Liver (tissue), 10 donors: ENCODE measurements around the gene CASP8AP2. TPM values are rescaled to one million over a fixed set of nuclear protein-coding genes. Genes with fewer than 3 reads are reported as not detected.

ENCODE experiments used
- DNase-seq: peaks from one replicate; pipeline ENCODE4 v3.0.0-alpha.2; 2017; ENCODE audit warnings: low spot score
- H3K27ac ChIP-seq, 2 donors: one replicate each; pipeline ENCODE4 v1.7.0; 2013; ENCODE audit warnings: inconsistent platforms in 2 of 2, low read length in 2 of 2, control low read depth in 1 of 2, low read depth in 1 of 2, mild to moderate bottlenecking in 1 of 2
- H3K27me3 ChIP-seq, 4 donors: one replicate each; pipeline versions ENCODE4 v1.6.1 to v1.7.0; 2013; ENCODE audit warnings: low read length in 3 of 4, inconsistent platforms in 1 of 4, mild to moderate bottlenecking in 1 of 4, moderate library complexity in 1 of 4; ENCODE audit not compliant: control insufficient read depth in 4 of 4, insufficient read depth in 4 of 4
- H3K36me3 ChIP-seq, 4 donors: one replicate each; pipeline versions ENCODE4 v1.6.1 to v1.7.0; 2013; ENCODE audit warnings: low read length in 3 of 4, mild to moderate bottlenecking in 3 of 4, low read depth in 1 of 4, moderate library complexity in 1 of 4; ENCODE audit not compliant: control insufficient read depth in 4 of 4, insufficient read depth in 3 of 4
- H3K4me1 ChIP-seq, 4 donors: one replicate each; pipeline versions ENCODE4 v1.6.1 to v1.7.0; 2013; ENCODE audit warnings: low read length in 3 of 4, mild to moderate bottlenecking in 3 of 4, moderate library complexity in 1 of 4; ENCODE audit not compliant: control insufficient read depth in 4 of 4, insufficient read depth in 4 of 4
- H3K4me3 ChIP-seq, 3 donors: one replicate each; pipeline versions ENCODE4 v1.6.1 to v1.7.0; 2013; ENCODE audit warnings: low read length in 3 of 3, control low read depth in 1 of 3, low read depth in 1 of 3, mild to moderate bottlenecking in 1 of 3
- H3K9ac ChIP-seq, 2 donors: one replicate each; pipeline ENCODE4 v1.7.0; 2013; ENCODE audit warnings: low read length in 2 of 2, mild to moderate bottlenecking in 2 of 2, moderate library complexity in 2 of 2, control low read depth in 1 of 2, low read depth in 1 of 2
- H3K9me3 ChIP-seq, 4 donors: one replicate each; pipeline versions ENCODE4 v1.6.1 to v1.7.0; 2013; ENCODE audit warnings: low read length in 3 of 4; ENCODE audit not compliant: control insufficient read depth in 4 of 4
- CTCF ChIP-seq: fragments of 150-350 bp; IDR thresholded peaks from 2 replicates; pipeline ENCODE4 v1.5.1; 2017; ENCODE audit warnings: improper control_type of control experiment, low read depth, low read length; ENCODE audit not compliant: missing input control
- EGR1 ChIP-seq, 2 donors: IDR thresholded peaks; 2 replicates each; pipeline ENCODE4 v1.6.1; 2016 to 2018; ENCODE audit warnings: antibody characterized with exemption in 2 of 2, low read depth in 2 of 2
- FOXA1 ChIP-seq: IDR thresholded peaks from 2 replicates; pipeline ENCODE4 v1.6.1; 2016; ENCODE audit warnings: antibody characterized with exemption
- GABPA ChIP-seq, 2 donors: IDR thresholded peaks in 1 of 2; conservative IDR thresholded peaks in 1 of 2; 2 replicates each; pipeline ENCODE4 v1.6.1; 2016; ENCODE audit warnings: antibody characterized with exemption in 2 of 2, mild to moderate bottlenecking in 1 of 2, moderate library complexity in 1 of 2
- HNF4A ChIP-seq, 2 donors: conservative IDR thresholded peaks; 2 replicates each; pipeline ENCODE4 v1.6.1; 2016; ENCODE audit warnings: antibody characterized with exemption in 2 of 2, mild to moderate bottlenecking in 2 of 2
- JUND ChIP-seq, 2 donors: IDR thresholded peaks; 2 replicates each; pipeline ENCODE4 v1.6.1; 2016; ENCODE audit warnings: antibody characterized with exemption in 2 of 2
- NR2F2 ChIP-seq: IDR thresholded peaks from 2 replicates; pipeline ENCODE4 v1.6.1; 2016; ENCODE audit warnings: antibody characterized with exemption
- RAD21 ChIP-seq, 2 donors: IDR thresholded peaks; 2 replicates each; pipeline ENCODE4 v1.6.1; 2016; ENCODE audit warnings: antibody characterized with exemption in 2 of 2, mild to moderate bottlenecking in 2 of 2
- REST ChIP-seq: IDR thresholded peaks from 2 replicates; pipeline ENCODE4 v1.6.1; 2016; ENCODE audit warnings: antibody characterized with exemption, mild to moderate bottlenecking
- TAF1 ChIP-seq: conservative IDR thresholded peaks from 2 replicates; pipeline ENCODE4 v1.6.1; 2016; ENCODE audit warnings: antibody characterized with exemption, mild to moderate bottlenecking
- ZBTB33 ChIP-seq: IDR thresholded peaks from 2 replicates; pipeline ENCODE4 v1.6.1; 2016; ENCODE audit warnings: antibody characterized with exemption
- WGBS: extraction: QIAGEN DNeasy Blood & Tissue Kit; methylation state at CpG from one replicate; pipeline ENCODE4 v1.1.7; 2013; 5-methylcytosine and 5-hydroxymethylcytosine counted together
- polyA plus RNA-seq, 2 donors: library from polyadenylated mRNA; stranded (reverse) in 1 of 2; unstranded in 1 of 2; fragments of 200-250 nt in 1 of 2; fragments of >200 nt in 1 of 2; fragmentation: Nextera tagmentation in 1 of 2; extraction: Ambion mirVana in 1 of 2; gene quantifications; one replicate each; pipeline versions ENCODE4 v1.2.1 to v1.2.3, GENCODE V29; 2013 to 2015
- small RNA-seq: library from RNA; depleted of rRNA; stranded (forward); fragments of <200 nt; gene quantifications from one replicate; pipeline ENCODE3, GENCODE V24; 2014
- total RNA-seq, 2 donors: library from RNA; depleted of rRNA; stranded (reverse); fragments of >200 nt; gene quantifications; one replicate each; pipeline ENCODE4 v1.2.3, GENCODE V29; 2014
- TF ChIP-seq, protein P1 (sequence below): IDR thresholded peaks from 2 replicates; pipeline ENCODE4 v1.6.1; 2016; ENCODE audit warnings: antibody characterized with exemption
- donor health status: healthy.
- donor health status: healthy.
- donor health status: healthy.
- donor health status: healthy.
- donor health status: healthy.

Gene CASP8AP2
- total and polyA plus RNA-seq, 4 donors, result 1.9 to 12.2 (median 7.1) TPM

DNA sequence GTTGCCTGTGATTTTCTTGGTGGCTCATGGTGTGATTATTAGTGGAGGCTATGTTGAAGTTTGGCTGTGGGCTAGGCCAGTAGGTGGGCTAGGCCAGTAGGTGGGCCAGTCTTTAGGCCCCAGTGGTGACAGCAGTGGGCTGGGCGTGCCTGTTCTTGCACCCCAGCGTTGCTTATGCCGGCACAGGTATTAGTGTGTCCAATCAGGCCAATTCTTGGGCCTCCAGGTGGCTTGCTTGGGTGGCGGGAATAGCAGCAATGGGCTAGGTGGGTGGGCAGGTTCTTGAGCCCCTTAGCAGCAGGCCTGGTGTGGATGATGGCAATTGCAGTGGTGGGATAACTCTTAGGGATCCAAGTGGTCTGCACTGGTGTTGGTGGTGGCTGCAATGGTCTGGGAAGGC, 87.5 kb downstream of the CASP8AP2 start:
- no peak overlapping the region for H3K9ac ChIP-seq
- DNase-seq, result no peak
- no peaks in the 10 kb centered on the region for H3K36me3 ChIP-seq
- H3K27me3 ChIP-seq, result no peaks in the 10 kb centered on the region
- WGBS, result 90% methylated on average over 4 of the region's 4 CpGs
- no peak overlapping the region for H3K27ac ChIP-seq
- peaks cover 0 to 4% (median 2%) of the 10 kb centered on the region in 4 donors for H3K9me3 ChIP-seq
- no peak overlapping the region for H3K4me3 ChIP-seq
- no peaks in the 10 kb centered on the region for H3K4me1 ChIP-seq
- TF ChIP-seq TAF1, result no peak
- TF ChIP-seq ZBTB33, result no peak
- no peak for TF ChIP-seq HNF4A (conservative IDR thresholded peaks at IDR 0.05)

GRCh38 chr6:89917801-89918366, 88.2 kb downstream of the CASP8AP2 start:
- Histone ChIP-seq H3K9me3 (peaks cover 0 to 4% (median 2%) of the 10 kb centered on the region in 4 donors), H3K9ac (no peak overlapping the region), H3K4me1 (no peaks in the 10 kb centered on the region), H3K36me3 (no peaks in the 10 kb centered on the region), H3K27ac (no peak overlapping the region), H3K27me3 (no peaks in the 10 kb centered on the region), H3K4me3 (no peak overlapping the region)
- 74% methylated on average over 3 of the region's 3 CpGs for WGBS
- no peak for TF ChIP-seq CTCF
- TF ChIP-seq, protein P1, sequence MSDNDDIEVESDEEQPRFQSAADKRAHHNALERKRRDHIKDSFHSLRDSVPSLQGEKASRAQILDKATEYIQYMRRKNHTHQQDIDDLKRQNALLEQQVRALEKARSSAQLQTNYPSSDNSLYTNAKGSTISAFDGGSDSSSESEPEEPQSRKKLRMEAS, result no peak
- no peak for TF ChIP-seq RAD21 (IDR thresholded peaks at IDR 0.05)
- TF ChIP-seq FOXA1, result no peak
- no peak for TF ChIP-seq REST
- TF ChIP-seq EGR1 (IDR thresholded peaks at IDR 0.05; ENCODE audit: low read depth in 2 of 2), result no peak
- TF ChIP-seq NR2F2, result no peak
- no peak for TF ChIP-seq JUND (IDR thresholded peaks at IDR 0.05)
- TF ChIP-seq HNF4A (conservative IDR thresholded peaks at IDR 0.05), result no peak
- no peak for TF ChIP-seq GABPA (IDR thresholded peaks at IDR 0.05 in 1 of 2, conservative IDR thresholded peaks at IDR 0.05 in 1 of 2)
- DNase-seq, result no peak

Small RNA genes lying within 50 kb of the gene (small RNA-seq; reads per million reads assigned to genes)
- gene DNAJC19P6 (not detected), gene RF00019 (not detected)

Other genes starting within 250 kb of the CASP8AP2 start
- gene LYRM2, start 191.1 kb upstream of the CASP8AP2 start, total RNA-seq, result 10 to 100 TPM in 1 of 2 donors, 1 to 10 TPM in 1; 8.9 to 12.7 TPM
- gene LYRM2, start 191.1 kb upstream of the CASP8AP2 start, polyA plus RNA-seq, result 10 to 100 TPM; 12.1 to 34.7 TPM
- 10 to 100 TPM; 29.6 to 48.9 TPM for gene MDN1, start 10.1 kb upstream of the CASP8AP2 start, total RNA-seq
- gene MDN1, start 10.1 kb upstream of the CASP8AP2 start, polyA plus RNA-seq, result 10 to 100 TPM in 1 of 2 donors, 1 to 10 TPM in 1; 5.4 to 16.0 TPM
- gene GJA10, start 64.6 kb downstream of the CASP8AP2 start, total RNA-seq, result not detected
- not detected for gene GJA10, start 64.6 kb downstream of the CASP8AP2 start, polyA plus RNA-seq